ENCODE measurements around the gene CPTP.

The CPTP gene

DNA sequence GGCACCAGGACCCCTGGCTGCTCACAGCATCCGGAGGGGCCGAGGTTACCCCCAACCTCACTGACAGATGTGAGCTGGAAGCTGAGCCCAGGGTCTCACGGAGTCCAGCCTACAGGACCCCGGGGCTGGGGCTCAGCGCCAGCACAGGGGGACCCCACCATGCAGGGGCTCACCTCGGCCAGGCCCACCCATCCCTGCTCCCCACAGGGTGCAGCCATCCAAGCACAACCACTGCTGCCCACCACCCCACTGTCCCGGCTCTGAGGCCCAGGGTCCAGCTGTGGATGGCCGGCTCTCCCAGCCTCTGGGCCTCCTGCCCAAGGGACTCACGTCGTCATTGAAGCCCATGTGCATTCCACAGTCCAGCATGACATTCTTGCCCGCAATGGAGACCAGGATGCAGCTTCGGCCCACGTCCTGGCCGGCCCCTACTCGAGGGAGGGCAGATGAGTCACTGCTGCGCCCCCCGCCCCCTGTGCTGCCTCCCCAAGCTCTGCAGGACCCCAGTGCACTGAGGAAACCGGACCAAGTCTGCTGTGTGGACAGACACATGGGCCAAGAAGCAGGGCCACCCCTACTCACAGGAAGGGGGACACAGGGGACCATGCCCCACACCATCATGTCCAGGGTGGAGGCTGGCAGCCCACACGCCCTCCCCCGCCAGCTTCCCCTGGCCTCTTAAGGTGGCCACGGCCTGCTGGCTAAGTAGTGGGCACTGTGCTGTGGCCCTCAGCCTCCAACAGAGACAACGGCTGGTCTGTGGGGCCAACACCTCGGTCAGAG is 3.7 kb upstream of the CPTP start:
- DNase-seq = no peak

GRCh38 chr1:1321477-1321876 is 3.1 kb upstream of the CPTP start:
- DNase-seq = no peak

DNA sequence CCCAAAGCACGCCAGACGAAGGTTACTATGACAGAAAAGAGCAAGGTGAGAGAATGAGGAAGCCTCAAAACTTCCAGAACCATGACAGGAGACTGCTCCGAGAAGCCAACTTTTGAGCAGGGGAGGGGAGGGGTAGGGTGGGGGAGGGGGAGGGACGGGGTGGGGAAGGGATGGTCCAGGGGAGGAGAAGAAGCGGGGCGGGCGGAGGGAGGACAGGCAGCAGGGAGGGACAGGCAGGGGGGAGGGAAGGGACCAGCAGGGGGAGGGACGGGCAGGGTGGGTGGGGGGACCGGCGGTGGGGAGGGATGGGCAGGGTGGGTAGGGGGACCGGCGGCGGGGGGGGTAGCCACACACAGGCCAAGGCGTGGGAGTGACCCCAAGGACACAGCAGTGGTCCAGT is 2.2 kb upstream of the CPTP start:
- no peak for DNase-seq

GRCh38 chr1:1322952-1323351 is 1.6 kb upstream of the CPTP start:
- no peak for DNase-seq

- DNase-seq = no peak
These were observed 498 bp upstream of the CPTP start for GRCh38 chr1:1324084-1324523.

GRCh38 chr1:1325288-1326074 is 879 bp downstream of the CPTP start:
- no peak for DNase-seq

DNA sequence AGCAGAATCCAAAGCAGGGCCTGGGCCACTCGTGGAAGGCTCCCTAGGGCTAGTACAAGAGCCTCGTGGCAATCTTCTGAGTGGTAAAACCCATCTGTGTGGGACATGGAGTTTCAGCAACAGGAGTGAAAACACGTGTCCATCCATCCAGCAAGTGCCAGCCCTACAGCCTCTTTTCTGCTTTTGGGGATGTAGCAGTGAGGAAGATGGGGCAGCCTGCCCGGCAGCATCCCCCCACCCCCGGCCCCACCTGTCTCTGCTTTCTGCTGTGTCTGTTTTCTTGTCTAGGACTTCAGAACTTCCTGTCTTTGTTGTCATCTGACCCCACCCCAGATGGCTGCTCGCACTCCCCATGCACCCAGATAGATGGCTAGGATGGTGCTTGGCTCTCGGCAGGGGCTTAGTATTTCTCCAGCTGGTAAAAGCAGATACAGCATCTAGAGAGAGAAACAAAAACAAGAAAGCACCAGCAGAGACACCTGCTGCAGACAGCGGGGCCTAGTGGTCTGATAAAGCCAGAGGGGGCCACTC is 1.5 kb downstream of the CPTP start:
- no peak for DNase-seq

- DNase-seq = no peak
These were observed 2.7 kb downstream of the CPTP start for GRCh38 chr1:1327291-1327690.

DNA sequence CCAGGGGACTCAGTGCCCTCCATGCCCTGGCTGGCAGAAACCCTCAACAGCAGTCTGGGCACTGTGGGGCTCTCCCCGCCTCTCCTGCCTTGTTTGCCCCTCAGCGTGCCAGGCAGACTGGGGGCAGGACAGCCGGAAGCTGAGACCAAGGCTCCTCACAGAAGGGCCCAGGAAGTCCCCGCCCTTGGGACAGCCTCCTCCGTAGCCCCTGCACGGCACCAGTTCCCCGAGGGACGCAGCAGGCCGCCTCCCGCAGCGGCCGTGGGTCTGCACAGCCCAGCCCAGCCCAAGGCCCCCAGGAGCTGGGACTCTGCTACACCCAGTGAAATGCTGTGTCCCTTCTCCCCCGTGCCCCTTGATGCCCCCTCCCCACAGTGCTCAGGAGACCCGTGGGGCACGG is 3.7 kb downstream of the CPTP start:
- DNase-seq = no peak

DNA sequence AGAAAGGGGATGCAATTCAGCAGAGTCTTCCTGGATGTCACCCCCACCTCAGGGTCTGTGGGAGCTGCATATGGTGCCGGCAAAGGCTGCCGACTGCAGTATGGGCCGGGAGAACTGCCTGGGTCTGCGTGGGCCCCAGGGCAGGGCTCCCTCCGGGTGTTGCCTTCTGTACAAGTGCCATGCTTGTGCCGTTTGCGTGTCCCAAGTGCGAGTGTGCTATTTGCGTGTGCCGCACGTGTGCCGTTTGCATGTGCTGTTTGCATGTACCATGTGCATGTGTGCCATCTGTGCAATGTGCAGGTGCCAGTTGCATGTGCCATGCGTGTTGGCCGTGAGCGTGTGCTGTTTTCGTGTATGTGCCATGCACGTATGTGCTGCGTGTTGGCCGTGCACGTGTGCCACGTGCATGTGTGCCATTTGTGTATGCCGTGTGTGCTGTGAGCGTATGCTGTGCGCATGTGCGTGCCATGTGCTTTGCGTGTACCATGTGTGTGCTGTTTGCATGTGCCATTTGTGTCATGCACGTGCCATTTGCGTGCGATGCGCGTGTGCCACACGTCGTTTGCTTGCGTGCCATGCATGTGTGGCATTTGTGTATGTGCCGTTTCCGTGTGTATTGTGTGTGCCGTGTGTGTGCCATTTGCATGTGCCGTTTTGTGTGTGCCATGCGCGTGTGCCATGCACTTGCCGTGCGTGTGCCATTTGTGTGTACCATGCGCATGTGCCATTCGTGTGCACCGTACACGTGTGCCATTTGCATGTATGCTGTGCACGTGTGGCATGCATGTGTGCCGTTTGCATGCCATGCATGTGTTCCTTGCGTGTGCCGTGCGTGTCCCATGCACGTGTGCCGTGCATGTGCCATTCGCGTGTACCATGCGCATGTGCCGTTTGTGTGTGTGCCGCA is 5.0 kb downstream of the CPTP start:
- DNase-seq = no peak

- DNase-seq = no peak
These were observed 5.9 kb downstream of the CPTP start for GRCh38 chr1:1330366-1331067.

- no peak for DNase-seq
These were observed 6.7 kb downstream of the CPTP start, which contains the start of gene TAS1R3 for GRCh38 chr1:1331068-1331965. TAS1R3 (plus strand) TSS chr1:1331280; CDS start chr1:1331346, 66 bp downstream.

DNA sequence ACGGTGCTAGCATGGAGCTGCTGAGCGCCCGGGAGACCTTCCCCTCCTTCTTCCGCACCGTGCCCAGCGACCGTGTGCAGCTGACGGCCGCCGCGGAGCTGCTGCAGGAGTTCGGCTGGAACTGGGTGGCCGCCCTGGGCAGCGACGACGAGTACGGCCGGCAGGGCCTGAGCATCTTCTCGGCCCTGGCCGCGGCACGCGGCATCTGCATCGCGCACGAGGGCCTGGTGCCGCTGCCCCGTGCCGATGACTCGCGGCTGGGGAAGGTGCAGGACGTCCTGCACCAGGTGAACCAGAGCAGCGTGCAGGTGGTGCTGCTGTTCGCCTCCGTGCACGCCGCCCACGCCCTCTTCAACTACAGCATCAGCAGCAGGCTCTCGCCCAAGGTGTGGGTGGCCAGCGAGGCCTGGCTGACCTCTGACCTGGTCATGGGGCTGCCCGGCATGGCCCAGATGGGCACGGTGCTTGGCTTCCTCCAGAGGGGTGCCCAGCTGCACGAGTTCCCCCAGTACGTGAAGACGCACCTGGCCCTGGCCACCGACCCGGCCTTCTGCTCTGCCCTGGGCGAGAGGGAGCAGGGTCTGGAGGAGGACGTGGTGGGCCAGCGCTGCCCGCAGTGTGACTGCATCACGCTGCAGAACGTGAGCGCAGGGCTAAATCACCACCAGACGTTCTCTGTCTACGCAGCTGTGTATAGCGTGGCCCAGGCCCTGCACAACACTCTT is 7.6 kb downstream of the CPTP start:
- DNase-seq = no peak

GRCh38 chr1:1332774-1333480 is 8.3 kb downstream of the CPTP start:
- DNase-seq = no peak

- DNase-seq = no peak
These were observed 9.1 kb downstream of the CPTP start for GRCh38 chr1:1333551-1334241.

DNA sequence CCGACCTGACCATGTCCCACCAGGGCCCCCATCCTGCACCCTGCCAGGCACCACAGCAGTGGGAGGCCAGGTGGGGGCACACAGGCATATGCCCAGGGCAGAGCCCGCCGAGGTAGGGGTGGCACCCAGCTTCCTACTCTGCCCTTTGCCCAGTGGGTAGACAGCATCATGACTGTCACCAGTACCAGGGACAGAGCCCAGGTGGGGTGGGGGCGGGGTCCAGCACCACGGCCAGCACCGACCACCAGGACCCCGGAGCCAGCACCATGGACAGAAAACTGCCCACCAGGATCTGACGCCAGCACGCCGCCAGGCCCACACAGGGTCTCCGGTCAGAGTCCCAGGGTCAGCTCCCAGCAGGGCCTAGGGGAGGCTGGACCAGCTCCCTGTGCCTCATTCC is 10.2 kb downstream of the CPTP start:
- no peak for DNase-seq

- no peak for DNase-seq
These were observed 10.7 kb downstream of the CPTP start for GRCh38 chr1:1335283-1335682.

GRCh38 chr1:1335792-1336248 is 11.2 kb downstream of the CPTP start:
- DNase-seq = no peak

- DNase-seq = no peak
These were observed 11.8 kb downstream of the CPTP start for GRCh38 chr1:1336446-1336845.
